Pancreas (tissue), 10 donors: ENCODE results near the gene ZNF431. TPM values are rescaled to one million over a fixed set of nuclear protein-coding genes. Genes with fewer than 3 reads are reported as not detected.

Experiments
- ATAC-seq, 4 donors: fragments of 200-7000 bp; cut with Tn5 transposase; one replicate each; pipeline versions ENCODE4 v1.8.0 to v1.9.1; 2020; ENCODE audit warnings: mild to moderate bottlenecking in 4 of 4, moderate library complexity in 4 of 4
- DNase-seq, 6 donors: peaks; one replicate each; pipeline ENCODE4 v3.0.0-alpha.2; 2020
- FAIRE-seq: peaks from 2 replicates; lab custom pipeline; 2012; peaks lifted over from hg19 to GRCh38; lab: Jason Lieb, UNC
- H3K27ac ChIP-seq, 4 donors: fragments of 200-600 bp; sonication (generic); 1 replicate in 3 of 4; 2 replicates in 1 of 4; pipeline versions ENCODE4 v1.5.0 to v1.8.0; 2020
- H3K27me3 ChIP-seq, 4 donors: fragments of 200-600 bp; one replicate each; pipeline ENCODE4 v1.8.0; 2021
- H3K36me3 ChIP-seq, 3 donors: fragments of 200-600 bp; sonication (generic) in 1 of 3; one replicate each; pipeline versions ENCODE4 v1.5.0 to v1.8.0; 2020 to 2021
- H3K4me1 ChIP-seq, 3 donors: fragments of 200-600 bp; one replicate each; pipeline ENCODE4 v1.8.0; 2021
- H3K4me3 ChIP-seq, 4 donors: fragments of 200-600 bp; sonication (generic) in 2 of 4; one replicate each; pipeline versions ENCODE4 v1.5.0 to v1.8.0; 2020 to 2021
- H3K9me3 ChIP-seq, 4 donors: fragments of 200-600 bp; one replicate each; pipeline ENCODE4 v1.8.0; 2021
- CTCF ChIP-seq, 4 donors: fragments of 200-600 bp; sonication (generic) in 3 of 4; IDR thresholded peaks; one replicate each; pipeline versions ENCODE4 v1.5.0 to v1.8.0; 2021; ENCODE audit warnings: antibody characterized with exemption in 4 of 4
- WGBS, 2 donors: extraction: QIAGEN DNeasy Blood & Tissue Kit; methylation state at CpG; one replicate each; pipeline ENCODE4 v1.1.7; 2013; 5-methylcytosine and 5-hydroxymethylcytosine counted together
- intact Hi-C, 3 donors: fragments of 100-400 bp; cut with DNase I; formaldehyde crosslinking; loops; one replicate each; pipeline versions ENCODE4 v1.11.1 to v1.14.2; 2022
- polyA plus RNA-seq, 2 donors: library from polyadenylated mRNA; stranded (reverse); fragments of 200-250 nt; gene quantifications; one replicate each; pipeline ENCODE4 v1.2.3, GENCODE V29; 2013
- total RNA-seq, 6 donors: library from RNA; stranded (reverse); fragmentation: NEBNext Ultra II Directional in 4 of 6; extraction: Animal tissue kit (Norgen Biotek cat#: 25700) in 4 of 6; gene quantifications; one replicate each; pipeline versions ENCODE4 v1.2.1 to v1.2.4, GENCODE V29; 2021 to 2023
- donor health status: healthy with polysubstance abuse.
- donor health status: DM: no; HTN: no; CAD: no; lungs with moderate emphysema.
- donor health status: DM: no; HTN: no; CAD: no.
- donor health status: control.
- donor health status: control.
- donor health status: Bipolar disorder and iron deficiency.
- donor health status: DM: yes; HTN: yes; CAD: no.
- donor health status: DM: no; HTN: no; CAD: no.
- donor health status: DM: no; HTN: no; CAD: no.
- donor health status: DM: yes; HTN: yes; CAD: no.

The ZNF431 gene
- total and polyA plus RNA-seq, 8 donors, result 3.6 to 16.1 (median 9.1) TPM

- no peak for ATAC-seq
- intact Hi-C loops, result no loop called here
- H3K4me1 ChIP-seq, result no peaks in the 10 kb centered on the region
- no peak for DNase-seq
- H3K9me3 ChIP-seq, result no peaks in the 10 kb centered on the region
- H3K4me3 ChIP-seq, result no peak overlapping the region
- 93 to 96% methylated on average over 2 of the region's 2 CpGs for WGBS, 2 donors
- no peaks in the 10 kb centered on the region for H3K27me3 ChIP-seq
- peaks cover 0 to 10% (median 0%) of the 10 kb centered on the region in 3 donors for H3K36me3 ChIP-seq
- H3K27ac ChIP-seq, result no peak overlapping the region
- no peak for FAIRE-seq
- no peak for TF ChIP-seq CTCF (IDR thresholded peaks at IDR 0.05)
Observed at GRCh38 chr19:21117041-21117907, 24.6 kb upstream of the ZNF431 start.

GRCh38 chr19:21126078-21126477 is 15.8 kb upstream of the ZNF431 start:
- FAIRE-seq, result no peak

GRCh38 chr19:21127001-21127400 is 14.8 kb upstream of the ZNF431 start:
- TF ChIP-seq CTCF (IDR thresholded peaks at IDR 0.05), result no peak
- no peaks in the 10 kb centered on the region for H3K27me3 ChIP-seq
- ATAC-seq (no peak), DNase-seq (no peak), FAIRE-seq (no peak)
- H3K27ac ChIP-seq, result peak overlapping the region in 1 of 4 donors; percentile 65
- H3K4me3 ChIP-seq, result no peak overlapping the region
- no peaks in the 10 kb centered on the region for H3K9me3 ChIP-seq
- no peaks in the 10 kb centered on the region for H3K36me3 ChIP-seq
- intact Hi-C loops, result no loop called here
- WGBS, 2 donors, result 10 to 20% methylated on average over 2 of the region's 2 CpGs
- peaks cover 0 to 16% (median 15%) of the 10 kb centered on the region in 3 donors for H3K4me1 ChIP-seq

More at GRCh38 chr19:21126078-21126477, 15.8 kb upstream of the ZNF431 start:
- ATAC-seq (no peak), DNase-seq (no peak)
- intact Hi-C loops, result no loop called here
- Histone ChIP-seq H3K4me1 (peaks cover 0 to 16% (median 15%) of the 10 kb centered on the region in 3 donors), H3K9me3 (no peaks in the 10 kb centered on the region), H3K27me3 (no peaks in the 10 kb centered on the region), H3K4me3 (no peak overlapping the region), H3K36me3 (no peaks in the 10 kb centered on the region), H3K27ac (no peak overlapping the region)
- TF ChIP-seq CTCF (IDR thresholded peaks at IDR 0.05), result no peak

GRCh38 chr19:21127898-21128297 is 13.9 kb upstream of the ZNF431 start:
- intact Hi-C loops, result no loop called here
- Histone ChIP-seq H3K36me3 (no peaks in the 10 kb centered on the region), H3K27me3 (no peaks in the 10 kb centered on the region), H3K4me3 (no peak overlapping the region), H3K27ac (peak overlapping the region in 2 of 4 donors; percentile 57 to 65), H3K4me1 (peaks cover 0 to 16% (median 15%) of the 10 kb centered on the region in 3 donors), H3K9me3 (no peaks in the 10 kb centered on the region)
- WGBS, 2 donors, result 22 to 27% methylated on average over 4 of the region's 4 CpGs
- ATAC-seq (peak in 2 of 4 donors; percentile 9 to 13), FAIRE-seq (no peak), DNase-seq (no peak)
- TF ChIP-seq CTCF (IDR thresholded peaks at IDR 0.05), result no peak
